ENCODE results near the gene DOCK3.

GRCh38 chr3:50777680-50778079, 103.0 kb downstream of the DOCK3 start:
- TF ChIP-seq CTCF (IDR thresholded peaks at IDR 0.05; ENCODE audit: low read depth, low read length, poor library complexity, severe bottlenecking) (no peak), EZH2phosphoT487 (IDR thresholded peaks at IDR 0.05; ENCODE audit: borderline replicate concordance, low read length) (no peak)

All from DOHH2 (cell line).